ENCODE results near the gene F8A2.
"Not testable (repeated sequence)": the region's sequence is repeated elsewhere in the genome, so short reads cannot be mapped to it uniquely, and the experiment has no call there.

F8A2 gene

DNA sequence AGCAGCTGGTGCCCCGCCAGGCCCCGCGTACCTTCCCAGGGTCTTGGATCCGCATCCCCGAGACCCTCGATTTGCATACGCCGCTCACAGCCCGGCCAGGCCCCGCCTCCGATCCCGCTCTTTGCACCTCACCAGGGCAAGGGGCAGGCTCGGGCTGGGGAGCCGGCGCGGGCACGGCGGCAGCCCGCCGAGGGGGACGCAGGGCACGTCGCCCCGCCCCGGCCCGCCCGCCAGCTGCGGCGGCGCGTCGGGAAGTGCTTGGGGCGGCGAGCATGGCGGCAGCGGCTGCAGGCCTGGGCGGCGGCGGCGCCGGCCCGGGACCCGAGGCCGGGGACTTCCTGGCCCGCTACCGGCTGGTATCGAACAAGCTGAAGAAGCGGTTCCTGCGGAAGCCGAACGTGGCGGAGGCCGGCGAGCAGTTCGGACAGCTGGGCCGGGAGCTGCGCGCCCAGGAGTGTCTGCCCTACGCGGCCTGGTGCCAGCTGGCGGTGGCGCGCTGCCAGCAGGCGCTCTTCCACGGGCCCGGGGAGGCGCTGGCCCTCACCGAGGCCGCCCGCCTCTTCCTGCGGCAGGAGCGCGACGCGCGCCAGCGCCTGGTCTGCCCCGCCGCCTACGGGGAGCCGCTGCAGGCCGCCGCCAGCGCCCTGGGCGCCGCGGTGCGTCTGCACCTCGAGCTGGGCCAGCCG lies at the start of gene F8A2:
F8A2 (plus strand) TSS at position 253 of the 686 bp plus-strand sequence; CDS start at position 273, 20 bp downstream.
- H3K9ac ChIP-seq (ENCODE audit: low read depth, low read length, poor library complexity, severe bottlenecking); H3K9me2 ChIP-seq (replicated peaks; ENCODE audit: low read depth, low read length); H3K4me2 ChIP-seq (ENCODE audit: low read depth, low read length, poor library complexity, severe bottlenecking); H4K20me1 ChIP-seq (ENCODE audit: insufficient read depth, low read length, poor library complexity, severe bottlenecking); H3K27me3 ChIP-seq (ENCODE audit: insufficient read depth, low read length, poor library complexity, severe bottlenecking); H3K9me3 ChIP-seq (ENCODE audit: insufficient read depth, low read depth, low read length); H3K4me3 ChIP-seq (ENCODE audit: low read length, poor library complexity, severe bottlenecking); H3K79me2 ChIP-seq (ENCODE audit: insufficient read depth, low read length); H3K36me3 ChIP-seq (ENCODE audit: insufficient read depth, low read length); H2AFZ ChIP-seq (ENCODE audit: low read length); H3K4me1 ChIP-seq (ENCODE audit: insufficient read depth, low read length, poor library complexity, severe bottlenecking); H3F3A ChIP-seq (ENCODE audit: low read depth): not testable (repeated sequence)

DNA sequence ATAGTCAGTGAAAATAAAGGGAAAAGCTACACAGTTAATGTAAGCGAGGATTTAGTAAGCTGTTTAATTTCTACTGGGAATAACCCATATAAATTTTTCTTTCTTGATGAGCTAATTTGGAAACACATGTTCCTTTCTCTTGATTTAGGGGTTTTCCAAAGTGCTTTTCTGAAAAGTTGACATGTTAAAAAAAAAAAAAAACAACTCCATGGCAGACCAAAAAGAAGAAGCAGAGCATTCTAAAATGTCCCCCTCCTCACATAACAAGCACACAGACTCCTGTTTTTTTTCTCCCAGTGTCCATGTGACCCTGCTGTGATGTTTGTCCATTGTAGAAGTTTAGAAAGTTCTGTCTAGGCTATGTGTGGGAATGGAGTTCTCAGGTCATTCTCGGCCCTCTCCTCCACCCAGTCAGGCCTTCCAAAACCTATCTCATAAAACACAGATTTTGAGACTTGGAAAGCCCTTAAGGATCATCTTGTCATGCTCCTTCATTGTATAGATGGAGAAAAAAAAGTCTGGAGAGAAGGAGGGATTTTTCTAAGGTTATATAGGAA lies 48.3 kb upstream of the F8A2 start:
- no peaks in the 10 kb centered on the region for H3K9me3 ChIP-seq (ENCODE audit: insufficient read depth, low read depth, low read length)
- H3K4me2 ChIP-seq (ENCODE audit: low read depth, low read length, poor library complexity, severe bottlenecking), result no peak overlapping the region
- no peaks in the 10 kb centered on the region for H3K27me3 ChIP-seq (ENCODE audit: insufficient read depth, low read length, poor library complexity, severe bottlenecking)
- H3K36me3 ChIP-seq (ENCODE audit: insufficient read depth, low read length), result no peaks in the 10 kb centered on the region
- no peak overlapping the region for H2AFZ ChIP-seq (ENCODE audit: low read length)
- H3K4me1 ChIP-seq (ENCODE audit: insufficient read depth, low read length, poor library complexity, severe bottlenecking), result no peaks in the 10 kb centered on the region
- no peaks in the 10 kb centered on the region for H4K20me1 ChIP-seq (ENCODE audit: insufficient read depth, low read length, poor library complexity, severe bottlenecking)
- no peaks in the 10 kb centered on the region for H3F3A ChIP-seq (ENCODE audit: low read depth)
- no peak for TF ChIP-seq EZH2phosphoT487 (IDR thresholded peaks at IDR 0.05; ENCODE audit: borderline replicate concordance)
- TF ChIP-seq, protein P1, sequence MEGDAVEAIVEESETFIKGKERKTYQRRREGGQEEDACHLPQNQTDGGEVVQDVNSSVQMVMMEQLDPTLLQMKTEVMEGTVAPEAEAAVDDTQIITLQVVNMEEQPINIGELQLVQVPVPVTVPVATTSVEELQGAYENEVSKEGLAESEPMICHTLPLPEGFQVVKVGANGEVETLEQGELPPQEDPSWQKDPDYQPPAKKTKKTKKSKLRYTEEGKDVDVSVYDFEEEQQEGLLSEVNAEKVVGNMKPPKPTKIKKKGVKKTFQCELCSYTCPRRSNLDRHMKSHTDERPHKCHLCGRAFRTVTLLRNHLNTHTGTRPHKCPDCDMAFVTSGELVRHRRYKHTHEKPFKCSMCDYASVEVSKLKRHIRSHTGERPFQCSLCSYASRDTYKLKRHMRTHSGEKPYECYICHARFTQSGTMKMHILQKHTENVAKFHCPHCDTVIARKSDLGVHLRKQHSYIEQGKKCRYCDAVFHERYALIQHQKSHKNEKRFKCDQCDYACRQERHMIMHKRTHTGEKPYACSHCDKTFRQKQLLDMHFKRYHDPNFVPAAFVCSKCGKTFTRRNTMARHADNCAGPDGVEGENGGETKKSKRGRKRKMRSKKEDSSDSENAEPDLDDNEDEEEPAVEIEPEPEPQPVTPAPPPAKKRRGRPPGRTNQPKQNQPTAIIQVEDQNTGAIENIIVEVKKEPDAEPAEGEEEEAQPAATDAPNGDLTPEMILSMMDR (conservative IDR thresholded peaks at IDR 0.05; ENCODE audit: low read length), result no peak
- H3K4me3 ChIP-seq (ENCODE audit: low read length, poor library complexity, severe bottlenecking), result no peak overlapping the region
- no peaks in the 10 kb centered on the region for H3K79me2 ChIP-seq (ENCODE audit: insufficient read depth, low read length)
- no peaks in the 10 kb centered on the region for H3K9me2 ChIP-seq (replicated peaks; ENCODE audit: low read depth, low read length)
- H3K9ac ChIP-seq (ENCODE audit: low read depth, low read length, poor library complexity, severe bottlenecking), result no peak overlapping the region

DNA sequence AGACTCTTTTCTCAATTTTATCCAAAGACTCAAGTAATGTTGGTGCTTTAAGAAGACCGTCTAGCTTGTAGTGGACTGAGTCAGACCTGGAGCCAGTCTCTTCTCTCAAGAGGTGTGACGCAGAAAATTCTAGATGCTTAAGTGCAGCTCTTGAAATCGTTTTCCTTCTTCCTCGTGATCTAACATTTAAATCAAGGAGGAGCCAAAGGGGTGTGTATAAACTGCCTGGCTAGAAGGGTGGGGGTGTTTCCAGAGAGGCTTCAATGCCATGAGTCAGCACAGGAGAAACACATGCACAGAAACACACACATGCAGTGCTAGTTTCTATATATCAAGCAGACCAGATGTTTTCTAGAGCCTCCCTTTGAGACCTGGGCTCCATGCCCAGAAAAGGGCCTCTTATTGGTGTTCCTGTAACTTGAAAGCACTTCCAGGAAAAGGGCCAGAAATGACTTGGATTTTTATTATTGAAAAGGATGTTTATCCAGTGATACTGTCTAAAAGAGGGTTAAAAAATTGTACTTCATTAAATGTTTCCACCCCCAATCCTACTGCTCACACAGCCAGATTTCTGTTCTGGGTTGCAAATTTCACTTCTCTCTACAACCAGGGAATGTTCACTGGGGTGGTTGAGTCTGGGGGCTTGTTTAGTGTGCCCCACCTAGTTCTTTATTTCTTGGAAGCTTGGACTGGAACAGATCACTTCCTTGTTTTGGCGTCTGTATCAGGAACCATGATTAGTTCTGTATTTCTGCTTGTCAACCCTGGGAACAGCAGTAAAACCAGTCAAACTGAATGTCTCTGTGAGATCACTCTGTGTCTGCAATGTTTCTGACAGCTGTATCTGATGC lies 47.2 kb upstream of the F8A2 start, which contains the start of gene CLIC2:
CLIC2 (minus strand) TSS at position 129 of the 851 bp plus-strand sequence. CDS start 187 bp downstream, outside the sequence.
- Histone ChIP-seq H3K36me3 (ENCODE audit: insufficient read depth, low read length) (no peaks in the 10 kb centered on the region), H3F3A (ENCODE audit: low read depth) (no peaks in the 10 kb centered on the region), H3K4me1 (ENCODE audit: insufficient read depth, low read length, poor library complexity, severe bottlenecking) (no peaks in the 10 kb centered on the region), H3K4me2 (ENCODE audit: low read depth, low read length, poor library complexity, severe bottlenecking) (no peak within 1 kb of the TSS), H3K9ac (ENCODE audit: low read depth, low read length, poor library complexity, severe bottlenecking) (no peak within 1 kb of the TSS), H3K27me3 (ENCODE audit: insufficient read depth, low read length, poor library complexity, severe bottlenecking) (no peaks in the 10 kb centered on the region), H3K4me3 (ENCODE audit: low read length, poor library complexity, severe bottlenecking) (no peak within 1 kb of the TSS), H4K20me1 (ENCODE audit: insufficient read depth, low read length, poor library complexity, severe bottlenecking) (no peaks in the 10 kb centered on the region), H3K9me3 (ENCODE audit: insufficient read depth, low read depth, low read length) (no peaks in the 10 kb centered on the region), H2AFZ (ENCODE audit: low read length) (no peak within 1 kb of the TSS), H3K9me2 (replicated peaks; ENCODE audit: low read depth, low read length) (no peaks in the 10 kb centered on the region), H3K79me2 (ENCODE audit: insufficient read depth, low read length) (no peaks in the 10 kb centered on the region)
- TF ChIP-seq, protein P1 (conservative IDR thresholded peaks at IDR 0.05; ENCODE audit: low read length), result no peak
- TF ChIP-seq EZH2phosphoT487 (IDR thresholded peaks at IDR 0.05; ENCODE audit: borderline replicate concordance), result no peak

DNA sequence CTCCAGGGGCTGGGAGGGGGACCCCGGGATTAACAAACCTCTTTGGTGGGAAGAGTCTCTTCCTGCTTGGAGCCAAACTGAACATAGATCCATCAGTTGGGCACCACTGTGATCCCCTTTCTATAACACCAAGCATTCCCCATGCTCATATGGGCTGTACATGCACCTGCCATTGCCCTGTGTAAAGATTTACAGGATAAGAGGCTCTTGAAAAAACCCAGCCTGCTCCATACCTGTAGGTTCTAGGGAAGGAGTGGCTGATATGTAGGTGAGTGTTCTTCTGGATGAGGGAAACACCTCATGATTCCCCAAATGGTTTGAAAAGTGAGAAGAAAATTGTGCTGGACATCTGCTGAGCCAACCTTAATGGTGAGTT lies 46.6 kb upstream of the F8A2 start:
- not testable (repeated sequence) for H3K4me2 ChIP-seq (ENCODE audit: low read depth, low read length, poor library complexity, severe bottlenecking); H2AFZ ChIP-seq (ENCODE audit: low read length)

DNA sequence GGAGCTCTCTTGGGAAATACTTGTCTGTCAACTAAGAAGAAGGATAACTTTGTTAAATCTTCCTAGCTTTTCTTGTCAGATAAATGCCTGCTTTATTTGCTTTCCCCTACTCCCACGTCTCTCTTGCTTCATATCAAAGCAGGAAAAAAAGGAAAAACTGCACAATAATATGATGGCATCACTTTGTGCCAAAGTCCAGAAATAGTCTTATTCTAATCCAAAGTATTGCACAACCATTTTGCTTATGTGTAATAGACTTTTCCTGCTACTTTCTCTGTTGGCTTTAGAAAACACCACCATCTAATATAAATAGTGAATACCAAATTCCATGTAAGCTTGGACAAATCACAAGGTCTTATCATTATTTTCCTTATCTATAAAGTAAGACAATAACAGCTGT lies 36.2 kb upstream of the F8A2 start:
- H3K4me1 ChIP-seq (ENCODE audit: insufficient read depth, low read length, poor library complexity, severe bottlenecking), result not testable (repeated sequence)

More for the DNA sequence above, 46.6 kb upstream of the F8A2 start:
- not testable (repeated sequence) for H3K9me2 ChIP-seq (replicated peaks; ENCODE audit: low read depth, low read length); H4K20me1 ChIP-seq (ENCODE audit: insufficient read depth, low read length, poor library complexity, severe bottlenecking); H3K79me2 ChIP-seq (ENCODE audit: insufficient read depth, low read length); H3K9me3 ChIP-seq (ENCODE audit: insufficient read depth, low read depth, low read length); H3K9ac ChIP-seq (ENCODE audit: low read depth, low read length, poor library complexity, severe bottlenecking); H3K4me1 ChIP-seq (ENCODE audit: insufficient read depth, low read length, poor library complexity, severe bottlenecking); H3K27me3 ChIP-seq (ENCODE audit: insufficient read depth, low read length, poor library complexity, severe bottlenecking); H3K36me3 ChIP-seq (ENCODE audit: insufficient read depth, low read length); H3K4me3 ChIP-seq (ENCODE audit: low read length, poor library complexity, severe bottlenecking); H3F3A ChIP-seq (ENCODE audit: low read depth)

More for the DNA sequence above, 36.2 kb upstream of the F8A2 start:
- not testable (repeated sequence) for H3K79me2 ChIP-seq (ENCODE audit: insufficient read depth, low read length); H3K27me3 ChIP-seq (ENCODE audit: insufficient read depth, low read length, poor library complexity, severe bottlenecking); H3K9ac ChIP-seq (ENCODE audit: low read depth, low read length, poor library complexity, severe bottlenecking); H2AFZ ChIP-seq (ENCODE audit: low read length); H4K20me1 ChIP-seq (ENCODE audit: insufficient read depth, low read length, poor library complexity, severe bottlenecking); H3K4me2 ChIP-seq (ENCODE audit: low read depth, low read length, poor library complexity, severe bottlenecking); H3K9me2 ChIP-seq (replicated peaks; ENCODE audit: low read depth, low read length); H3K4me3 ChIP-seq (ENCODE audit: low read length, poor library complexity, severe bottlenecking); H3K36me3 ChIP-seq (ENCODE audit: insufficient read depth, low read length); H3F3A ChIP-seq (ENCODE audit: low read depth); H3K9me3 ChIP-seq (ENCODE audit: insufficient read depth, low read depth, low read length)

Data from Loucy (cell line).